GM18858 (cell line): Measurements from ENCODE around the gene PPIB.

Experiments used
- ATAC-seq: cut with Tn5 transposase; IDR thresholded peaks from one replicate; pipeline ENCODE4 v1.9.1; 2021; ENCODE audit not compliant: unreplicated experiment

The PPIB gene

GRCh38 chr15:64162869-64163658 lies at the start of gene PPIB:
TSS of gene PPIB (minus strand) at chr15:64163022. CDS start at chr15:64162986, 36 bp downstream.
- peak; percentile 88 for ATAC-seq

GRCh38 chr15:64211696-64212095 lies 48.9 kb upstream of the PPIB start:
- ATAC-seq: no peak

GRCh38 chr15:64210371-64210770 lies 47.5 kb upstream of the PPIB start:
- no peak for ATAC-seq

- no peak for ATAC-seq
These were observed 47.0 kb upstream of the PPIB start for GRCh38 chr15:64209680-64210334.

GRCh38 chr15:64205202-64205601 lies 42.4 kb upstream of the PPIB start:
- ATAC-seq: no peak

GRCh38 chr15:64197425-64197824 lies 34.6 kb upstream of the PPIB start:
- ATAC-seq: no peak

- ATAC-seq: no peak
These were observed 31.1 kb upstream of the PPIB start for GRCh38 chr15:64193971-64194370.

- ATAC-seq: no peak
These were observed 29.4 kb upstream of the PPIB start for GRCh38 chr15:64191971-64192830.

GRCh38 chr15:64187396-64188191 lies 24.8 kb upstream of the PPIB start:
- no peak for ATAC-seq

- no peak for ATAC-seq
These were observed 22.5 kb upstream of the PPIB start for GRCh38 chr15:64185146-64185911.

- no peak for ATAC-seq
These were observed 20.1 kb upstream of the PPIB start for GRCh38 chr15:64182859-64183370.

GRCh38 chr15:64180235-64180824 lies 17.5 kb upstream of the PPIB start:
- peak; percentile 46 for ATAC-seq

- ATAC-seq: no peak
These were observed 3.5 kb upstream of the PPIB start for GRCh38 chr15:64166102-64166890.

- no peak for ATAC-seq
These were observed 1.6 kb upstream of the PPIB start for GRCh38 chr15:64164436-64164835.

- ATAC-seq: no peak
These were observed 989 bp upstream of the PPIB start for GRCh38 chr15:64163659-64164362.

GRCh38 chr15:64162478-64162868 lies 349 bp downstream of the PPIB start:
- no peak for ATAC-seq

GRCh38 chr15:64161688-64162477 lies 939 bp downstream of the PPIB start:
- ATAC-seq: no peak
